Panc1 (cell line): ENCODE data around the gene ASAP2.

Experiments
- CTCF ChIP-seq: fragments of 450-650 bp; IDR thresholded peaks from 2 replicates; pipeline ENCODE4 v1.5.1; 2017; ENCODE audit warnings: mild to moderate bottlenecking
- POLR2AphosphoS5 ChIP-seq: IDR thresholded peaks from 2 replicates; pipeline ENCODE4 v1.6.1; 2012; ENCODE audit warnings: mild to moderate bottlenecking, low read depth, low read length, moderate library complexity
- REST ChIP-seq, 2 experiments: IDR thresholded peaks; 2 replicates each; pipeline ENCODE4 v1.6.1; 2011 to 2012; ENCODE audit warnings: low read depth in 2 of 2, control low read depth in 1 of 2, low read length in 1 of 2, mild to moderate bottlenecking in 1 of 2, moderate library complexity in 1 of 2; ENCODE audit not compliant: insufficient read depth in 1 of 2
- SIN3A ChIP-seq: IDR thresholded peaks from 2 replicates; pipeline ENCODE4 v1.6.1; 2012; ENCODE audit warnings: low read depth, mild to moderate bottlenecking, low read length, moderate library complexity, borderline replicate concordance; ENCODE audit not compliant: insufficient read depth
- TCF7L2 ChIP-seq: IDR thresholded peaks from 2 replicates; pipeline ENCODE4 v1.6.1; 2011; ENCODE audit warnings: mild to moderate bottlenecking, low read depth, low read length, inconsistent platforms

- TF ChIP-seq CTCF (no peak), POLR2AphosphoS5 (no peak), REST (IDR thresholded peaks at IDR 0.05; ENCODE audit: insufficient read depth in 1 of 2, low read depth in 2 of 2, low read length in 1 of 2) (no peak), SIN3A (no peak), TCF7L2 (no peak)
Measured at GRCh38 chr2:9232166-9232479, 25.5 kb downstream of the ASAP2 start.
